Neuronal stem cell (in vitro differentiated cells): ENCODE measurements around the gene SCYGR2.
A peak's percentile ranks its signal among the peaks of the same experiment; 100 is the strongest.

ENCODE experiments used
- DNase-seq: peaks from one replicate; pipeline ENCODE4 v3.0.0-alpha.2; 2013; ENCODE audit warnings: low spot score
- H2AFZ ChIP-seq: one replicate; pipeline ENCODE4 v1.6.1; 2013; ENCODE audit warnings: mild to moderate bottlenecking, low read length, inconsistent platforms
- H2AK5ac ChIP-seq: 2 replicates; pipeline ENCODE4 v1.6.1; 2013; ENCODE audit warnings: low read depth, mild to moderate bottlenecking, inconsistent platforms, low read length, moderate library complexity, mixed read lengths
- H2BK120ac ChIP-seq: 2 replicates; pipeline ENCODE4 v1.6.1; 2013; ENCODE audit warnings: low read depth, mild to moderate bottlenecking, inconsistent platforms, low read length, moderate library complexity, mixed read lengths
- H2BK12ac ChIP-seq: one replicate; pipeline ENCODE4 v1.6.1; 2013; ENCODE audit warnings: low read length, inconsistent platforms
- H2BK15ac ChIP-seq: 2 replicates; pipeline ENCODE4 v1.6.1; 2013; ENCODE audit warnings: mild to moderate bottlenecking, low read length, inconsistent platforms, mixed read lengths
- H2BK5ac ChIP-seq: one replicate; pipeline ENCODE4 v1.6.1; 2013; ENCODE audit warnings: inconsistent platforms, mild to moderate bottlenecking, low read length, moderate library complexity
- H3K14ac ChIP-seq: one replicate; pipeline ENCODE4 v1.6.1; 2013; ENCODE audit warnings: low read length, inconsistent platforms
- H3K18ac ChIP-seq: 2 replicates; pipeline ENCODE4 v1.6.1; 2013; ENCODE audit warnings: low read length, inconsistent platforms
- H3K23ac ChIP-seq: 2 replicates; pipeline ENCODE4 v1.6.1; 2013; ENCODE audit warnings: low read depth, mild to moderate bottlenecking, mixed read lengths, low read length, inconsistent platforms; ENCODE audit not compliant: poor library complexity
- H3K27ac ChIP-seq: replicated peaks from 3 replicates; pipeline ENCODE4 v1.5.1; 2013; ENCODE audit warnings: low read length, inconsistent platforms
- H3K27me3 ChIP-seq, 3 experiments: 2 replicates each; pipeline ENCODE4 v1.6.1; 2013; ENCODE audit warnings: low read length in 3 of 3, mild to moderate bottlenecking in 2 of 3, inconsistent platforms in 1 of 3, low read depth in 1 of 3, mixed read lengths in 1 of 3, moderate library complexity in 1 of 3; ENCODE audit not compliant: control insufficient read depth in 3 of 3, insufficient read depth in 3 of 3
- H3K36me3 ChIP-seq, 2 donors: replicated peaks in 1 of 2; 2 replicates each; pipeline ENCODE4 v1.6.1; 2013; ENCODE audit warnings: low read length in 2 of 2; ENCODE audit not compliant: control insufficient read depth in 2 of 2, insufficient read depth in 2 of 2
- H3K4ac ChIP-seq: 2 replicates; pipeline ENCODE4 v1.6.1; 2013; ENCODE audit warnings: inconsistent platforms, mild to moderate bottlenecking, low read length, moderate library complexity
- H3K4me1 ChIP-seq, 2 donors: 1 replicate in 1 of 2; 2 replicates in 1 of 2; pipeline ENCODE4 v1.6.1; 2013; ENCODE audit warnings: low read length in 2 of 2, low read depth in 1 of 2; ENCODE audit not compliant: control insufficient read depth in 2 of 2, insufficient read depth in 1 of 2
- H3K4me2 ChIP-seq: one replicate; pipeline ENCODE4 v1.6.1; 2013; ENCODE audit warnings: mild to moderate bottlenecking, low read length, inconsistent platforms; ENCODE audit not compliant: insufficient read depth, poor library complexity, severe bottlenecking
- H3K4me3 ChIP-seq, 2 donors: 2 replicates each; pipeline ENCODE4 v1.5.1; 2013; ENCODE audit warnings: low read length in 2 of 2, mild to moderate bottlenecking in 2 of 2, inconsistent platforms in 1 of 2, moderate library complexity in 1 of 2
- H3K79me1 ChIP-seq: one replicate; pipeline ENCODE4 v1.6.1; 2013; ENCODE audit warnings: low read depth, mild to moderate bottlenecking, inconsistent platforms, low read length, moderate library complexity
- H3K9ac ChIP-seq: one replicate; pipeline ENCODE4 v1.6.1; 2013; ENCODE audit warnings: mild to moderate bottlenecking, low read depth, low read length, inconsistent platforms; ENCODE audit not compliant: poor library complexity
- H3K9me3 ChIP-seq, 2 donors: replicated peaks in 1 of 2; 2 replicates each; pipeline versions ENCODE3 to v1.6.1; 2013; ENCODE audit warnings: low read length in 2 of 2, mild to moderate bottlenecking in 2 of 2, inconsistent platforms in 1 of 2, low read depth in 1 of 2, mixed read lengths in 1 of 2, moderate library complexity in 1 of 2; ENCODE audit not compliant: control insufficient read depth in 2 of 2, insufficient read depth in 1 of 2
- H4K8ac ChIP-seq: one replicate; pipeline ENCODE4 v1.6.1; 2013; ENCODE audit warnings: low read depth, mild to moderate bottlenecking, inconsistent platforms, low read length, moderate library complexity
- H4K91ac ChIP-seq: one replicate; pipeline ENCODE4 v1.6.1; 2013; ENCODE audit warnings: low read length, low read depth, mild to moderate bottlenecking, inconsistent platforms; ENCODE audit not compliant: poor library complexity
- WGBS, 2 donors: extraction: QIAGEN DNeasy Blood & Tissue Kit; methylation state at CpG; one replicate each; pipeline ENCODE4 v1.1.7; 2013; ENCODE audit warnings: missing lambda C conversion rate in 2 of 2, mixed read lengths in 1 of 2; ENCODE audit not compliant: insufficient read length in 2 of 2, insufficient replicate concordance in 1 of 2; ENCODE audit errors: extremely low coverage in 2 of 2; 5-methylcytosine and 5-hydroxymethylcytosine counted together

Gene SCYGR2

GRCh38 chr2:227614246-227614645, 15.6 kb downstream of the SCYGR2 start:
- H4K8ac ChIP-seq, result no peak overlapping the region
- no peak overlapping the region for H2BK5ac ChIP-seq
- H3K79me1 ChIP-seq, result no peaks in the 10 kb centered on the region
- no peak overlapping the region for H3K4me2 ChIP-seq
- H3K9me3 ChIP-seq, result no peaks in the 10 kb centered on the region
- no peak overlapping the region for H3K9ac ChIP-seq
- no peak overlapping the region for H3K4ac ChIP-seq
- no peak overlapping the region for H3K4me3 ChIP-seq
- H3K27ac ChIP-seq, result no peak overlapping the region
- no peak for DNase-seq
- H3K36me3 ChIP-seq, result no peaks in the 10 kb centered on the region
- H2AFZ ChIP-seq, result no peak overlapping the region
- H2AK5ac ChIP-seq, result no peak overlapping the region
- H3K27me3 ChIP-seq, result no peaks in the 10 kb centered on the region
- no peak overlapping the region for H4K91ac ChIP-seq
- no peak overlapping the region for H2BK15ac ChIP-seq
- H3K23ac ChIP-seq, result no peak overlapping the region
- no peak overlapping the region for H2BK120ac ChIP-seq
- no peak overlapping the region for H2BK12ac ChIP-seq
- no CpG with 5 or more reads among the region's 4 CpGs for WGBS, 2 donors
- H3K4me1 ChIP-seq, result no peaks in the 10 kb centered on the region
- H3K14ac ChIP-seq, result no peak overlapping the region
- H3K18ac ChIP-seq, result no peak overlapping the region

GRCh38 chr2:227614740-227615139, 16.0 kb downstream of the SCYGR2 start, which contains the start of gene SCYGR3:
TSS of gene SCYGR3 (minus strand) at chr2:227614840. CDS start at chr2:227614840, 0 bp downstream.
- H3K36me3 ChIP-seq, result no peaks in the 10 kb centered on the region
- H3K4me1 ChIP-seq, result no peaks in the 10 kb centered on the region
- H3K4me2 ChIP-seq, result no peak within 1 kb of the TSS
- H2AFZ ChIP-seq, result no peak within 1 kb of the TSS
- no peak within 1 kb of the TSS for H2AK5ac ChIP-seq
- H2BK120ac ChIP-seq, result no peak within 1 kb of the TSS
- H3K4me3 ChIP-seq, result peak within 1 kb of the TSS in 1 of 2 donors; percentile 44
- no peak for DNase-seq
- H4K8ac ChIP-seq, result no peak within 1 kb of the TSS
- no peak within 1 kb of the TSS for H3K4ac ChIP-seq
- H3K27ac ChIP-seq, result no peak within 1 kb of the TSS
- no peaks in the 10 kb centered on the region for H3K79me1 ChIP-seq
- H3K27me3 ChIP-seq, result no peaks in the 10 kb centered on the region
- no peak within 1 kb of the TSS for H3K14ac ChIP-seq
- H3K23ac ChIP-seq, result no peak within 1 kb of the TSS
- H2BK5ac ChIP-seq, result no peak within 1 kb of the TSS
- WGBS, 2 donors, result no CpG with 5 or more reads among the region's 4 CpGs
- no peak within 1 kb of the TSS for H2BK12ac ChIP-seq
- no peak within 1 kb of the TSS for H3K9ac ChIP-seq
- no peaks in the 10 kb centered on the region for H3K9me3 ChIP-seq
- no peak within 1 kb of the TSS for H3K18ac ChIP-seq
- H2BK15ac ChIP-seq, result no peak within 1 kb of the TSS
- H4K91ac ChIP-seq, result no peak within 1 kb of the TSS

GRCh38 chr2:227615181-227615580, 16.5 kb downstream of the SCYGR2 start:
- H3K4me2 ChIP-seq, result no peak overlapping the region
- no peak overlapping the region for H4K91ac ChIP-seq
- no peak overlapping the region for H3K9ac ChIP-seq
- no peaks in the 10 kb centered on the region for H3K27me3 ChIP-seq
- no peak overlapping the region for H3K27ac ChIP-seq
- no CpG with 5 or more reads among the region's 4 CpGs for WGBS, 2 donors
- peak overlapping the region in 1 of 2 donors; percentile 44 for H3K4me3 ChIP-seq
- H2AFZ ChIP-seq, result no peak overlapping the region
- no peak overlapping the region for H3K18ac ChIP-seq
- H3K4me1 ChIP-seq, result no peaks in the 10 kb centered on the region
- no peak overlapping the region for H3K14ac ChIP-seq
- no peak overlapping the region for H2BK12ac ChIP-seq
- no peaks in the 10 kb centered on the region for H3K36me3 ChIP-seq
- H3K23ac ChIP-seq, result no peak overlapping the region
- H3K9me3 ChIP-seq, result no peaks in the 10 kb centered on the region
- H2BK5ac ChIP-seq, result no peak overlapping the region
- no peak overlapping the region for H2AK5ac ChIP-seq
- no peak overlapping the region for H3K4ac ChIP-seq
- H2BK120ac ChIP-seq, result no peak overlapping the region
- H3K79me1 ChIP-seq, result no peaks in the 10 kb centered on the region
- no peak for DNase-seq
- H4K8ac ChIP-seq, result no peak overlapping the region
- H2BK15ac ChIP-seq, result no peak overlapping the region

- WGBS, 2 donors, result no CpG with 5 or more reads among the region's 5 CpGs
- Histone ChIP-seq H2AK5ac (no peak overlapping the region), H3K9ac (no peak overlapping the region), H3K4me2 (no peak overlapping the region), H3K27ac (no peak overlapping the region), H3K36me3 (no peaks in the 10 kb centered on the region), H3K4ac (no peak overlapping the region), H3K9me3 (no peaks in the 10 kb centered on the region), H3K14ac (no peak overlapping the region), H3K18ac (no peak overlapping the region), H3K4me3 (no peak overlapping the region), H2BK5ac (no peak overlapping the region), H2BK12ac (no peak overlapping the region), H2BK120ac (no peak overlapping the region), H2AFZ (no peak overlapping the region), H3K79me1 (no peaks in the 10 kb centered on the region), H3K23ac (no peak overlapping the region), H4K91ac (no peak overlapping the region), H2BK15ac (no peak overlapping the region), H3K27me3 (no peaks in the 10 kb centered on the region), H4K8ac (no peak overlapping the region), H3K4me1 (no peaks in the 10 kb centered on the region)
- no peak for DNase-seq
Observed at GRCh38 chr2:227615906-227616305, 17.2 kb downstream of the SCYGR2 start.
